Pulmonary artery endothelial cell (primary cell): Measurements from ENCODE around the gene DEDD2. TPM values are rescaled to one million over a fixed set of nuclear protein-coding genes. Genes with fewer than 3 reads are reported as not detected.

ENCODE experiments used
- DNase-seq: peaks from one replicate; pipeline ENCODE4 v3.0.0-alpha.2; 2011; ENCODE audit warnings: low read depth, low spot score
- total RNA-seq: library from RNA; depleted of rRNA; stranded (reverse); fragments of >200 nt; gene quantifications from 2 replicates; pipeline ENCODE4 v1.2.3, GENCODE V29; 2014

Gene DEDD2
- total RNA-seq, 1 donor from 2014 or later, result 16.2 TPM

DNA sequence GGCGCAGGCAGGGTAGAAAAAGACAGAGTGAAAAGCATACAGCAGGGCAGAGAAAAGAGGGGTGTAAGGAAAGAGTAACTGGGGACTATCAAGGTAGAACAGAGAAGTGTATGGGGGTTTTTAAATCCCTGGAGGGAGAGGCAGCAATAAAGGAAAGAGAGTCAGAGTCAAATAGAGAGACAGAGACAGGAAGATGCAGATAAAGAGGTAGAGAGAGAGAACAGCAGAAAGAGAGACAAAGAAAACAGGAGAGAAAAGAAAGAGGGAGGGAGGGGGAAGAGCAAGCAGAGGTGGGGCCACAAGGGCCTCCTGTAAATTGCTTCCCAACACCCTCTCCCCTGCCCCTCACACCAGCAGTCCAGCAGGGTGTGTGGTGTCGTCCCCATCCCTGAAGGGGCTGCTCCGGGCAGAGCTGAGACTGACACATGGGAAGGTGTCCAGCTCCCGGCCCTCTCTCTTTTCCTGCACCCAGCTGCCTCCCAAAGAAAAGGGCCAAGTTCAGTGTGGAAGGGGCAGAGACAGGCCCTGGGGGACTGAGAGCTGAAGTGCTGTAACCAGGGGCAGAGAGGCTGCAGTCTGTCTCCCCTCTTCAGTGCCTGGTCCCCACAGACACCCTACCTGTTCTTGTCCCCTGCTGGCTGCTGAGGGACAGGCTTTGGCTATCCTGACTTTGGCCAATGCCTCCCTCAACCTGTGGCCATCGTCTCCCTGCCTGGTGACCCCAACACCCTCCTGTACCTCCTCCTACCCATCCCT is 67.9 kb downstream of the DEDD2 start:
- DNase-seq, result no peak

Other genes with a start within 250 kb of the DEDD2 start
- gene ATP1A3, start 223.4 kb downstream of the DEDD2 start, total RNA-seq, result 0.07 TPM in 1 of 2 replicates, not detected in the other
- 2.2 and 5.7 TPM in 2 replicates for gene GRIK5, start 147.5 kb downstream of the DEDD2 start, total RNA-seq
- 11.9 and 15.1 TPM in 2 replicates for gene ZNF574, start 141.5 kb downstream of the DEDD2 start, total RNA-seq
- gene POU2F2, start 85.2 kb downstream of the DEDD2 start, total RNA-seq, result 0.26 and 0.49 TPM in 2 replicates
- gene ZNF526, start 2.6 kb upstream of the DEDD2 start, total RNA-seq, result 8.0 and 10.1 TPM in 2 replicates
- 14.0 and 15.4 TPM in 2 replicates for gene GSK3A, start 24.9 kb upstream of the DEDD2 start, total RNA-seq
- 22.6 and 27.3 TPM in 2 replicates for gene ERF, start 37.5 kb upstream of the DEDD2 start, total RNA-seq
- 15.4 and 16.1 TPM in 2 replicates for gene CIC, start 51.6 kb upstream of the DEDD2 start, total RNA-seq
- 0.21 and 0.26 TPM in 2 replicates for gene PRR19, start 84.5 kb upstream of the DEDD2 start, total RNA-seq
- 27.3 and 33.4 TPM in 2 replicates for gene PAFAH1B3, start 84.9 kb upstream of the DEDD2 start, total RNA-seq
- not detected in 2 replicates for gene TMEM145, start 95.6 kb upstream of the DEDD2 start, total RNA-seq
- gene MEGF8, start 108.0 kb upstream of the DEDD2 start, total RNA-seq, result 24.6 and 27.5 TPM in 2 replicates
- not detected in 2 replicates for gene CNFN, start 172.6 kb upstream of the DEDD2 start, total RNA-seq
- 4.8 and 9.1 TPM in 2 replicates for gene LIPE, start 209.7 kb upstream of the DEDD2 start, total RNA-seq
- gene CXCL17, start 225.3 kb upstream of the DEDD2 start, total RNA-seq, result not detected in 2 replicates